Islet of Langerhans (tissue), 1 donor: ENCODE measurements around the gene SYNDIG1L.
"Not testable (repeated sequence)": the region's sequence is repeated elsewhere in the genome, so short reads cannot be mapped to it uniquely, and the experiment has no call there.

Experiments
- FAIRE-seq: peaks from one replicate; lab custom pipeline; 2011; peaks lifted over from hg19 to GRCh38; lab: Jason Lieb, UNC

The SYNDIG1L gene

DNA sequence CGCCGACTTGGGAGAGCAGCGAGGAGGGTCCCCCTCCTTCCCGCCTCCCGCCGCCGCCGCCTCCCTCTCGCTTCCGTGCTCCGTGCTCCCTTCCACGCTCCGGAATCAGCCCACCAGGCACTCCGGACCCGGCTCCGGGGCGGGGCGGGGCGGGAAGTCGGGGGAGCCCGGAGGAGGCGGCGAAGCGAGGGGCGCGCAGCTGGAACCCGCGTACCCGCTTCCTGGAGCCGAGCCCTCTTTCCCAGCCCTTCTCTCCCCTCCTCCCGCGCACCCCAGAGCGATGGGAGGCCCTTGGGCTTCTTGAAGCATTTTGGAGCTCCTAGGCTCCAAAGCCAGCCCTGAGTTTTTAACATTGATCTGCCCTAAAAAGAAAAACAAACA lies at the start of gene SYNDIG1L:
Gene SYNDIG1L (minus strand): TSS at position 9 of the 381 bp plus-strand sequence. CDS start 16,466 bp downstream, outside the sequence.
- FAIRE-seq: no peak

DNA sequence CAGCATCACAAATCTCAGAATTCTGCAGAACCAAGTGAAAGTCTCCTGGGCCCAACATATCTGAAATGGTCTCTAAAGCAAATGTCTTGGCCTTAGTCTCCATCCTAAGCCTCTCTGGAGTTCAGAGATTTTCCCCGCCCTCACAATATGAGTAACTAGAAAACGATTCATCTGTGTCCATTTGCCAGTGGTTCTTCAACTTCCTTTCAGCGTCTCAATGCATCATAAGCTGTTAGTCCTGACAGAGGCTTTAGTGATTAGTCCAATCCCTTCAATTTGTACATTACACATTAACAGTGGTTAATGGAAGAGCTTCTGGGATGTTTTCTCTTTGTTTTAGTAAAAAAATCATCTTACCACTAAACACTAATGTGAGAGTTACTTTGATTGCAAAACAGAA lies 49.7 kb upstream of the SYNDIG1L start:
- FAIRE-seq: no peak

DNA sequence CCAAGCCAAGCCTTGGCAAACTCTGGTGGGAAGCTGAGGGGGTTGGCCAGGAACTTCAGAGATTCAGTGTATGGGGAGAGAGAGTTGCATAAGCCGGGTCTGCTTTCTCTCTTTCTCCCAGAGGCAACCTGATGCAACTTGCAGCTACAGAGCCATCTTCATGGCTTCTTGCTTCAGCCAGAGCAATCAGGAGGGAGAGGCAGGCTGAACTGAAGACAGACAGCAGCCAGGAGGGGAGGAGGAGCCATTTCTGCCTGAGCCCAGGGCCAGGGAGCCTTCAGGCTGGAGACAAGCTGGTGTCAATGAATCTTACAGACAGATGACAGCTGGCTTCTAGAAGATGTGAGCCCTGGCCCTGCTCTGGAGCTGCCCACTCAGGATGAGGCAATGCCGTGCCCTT lies 48.4 kb upstream of the SYNDIG1L start:
- FAIRE-seq: no peak

DNA sequence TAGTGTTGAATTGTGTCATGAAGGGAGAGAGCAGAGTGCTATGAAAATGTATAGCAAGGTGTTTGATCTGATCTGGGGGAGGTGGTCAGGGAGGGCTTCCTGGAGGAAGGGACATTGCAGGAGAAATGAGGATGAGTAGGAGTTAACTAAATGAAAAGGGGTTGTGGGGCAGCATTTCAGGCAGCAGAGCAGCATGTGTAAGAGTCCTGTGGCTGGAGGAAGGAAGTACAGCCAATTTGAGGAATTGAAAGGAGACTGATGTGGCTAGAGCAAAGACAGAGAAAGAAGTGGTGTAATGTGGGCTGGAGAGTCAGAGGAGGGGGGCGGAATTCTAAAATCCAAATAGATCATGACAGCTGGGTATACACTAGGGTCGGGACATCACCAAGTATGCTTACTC lies 46.6 kb upstream of the SYNDIG1L start:
- FAIRE-seq: no peak

- no peak for FAIRE-seq
These were observed 43.8 kb upstream of the SYNDIG1L start for GRCh38 chr14:74469548-74470518.

- no peak for FAIRE-seq
These were observed 42.5 kb upstream of the SYNDIG1L start for GRCh38 chr14:74468513-74468912.

- FAIRE-seq: no peak
These were observed 39.3 kb upstream of the SYNDIG1L start for GRCh38 chr14:74465335-74465734.

DNA sequence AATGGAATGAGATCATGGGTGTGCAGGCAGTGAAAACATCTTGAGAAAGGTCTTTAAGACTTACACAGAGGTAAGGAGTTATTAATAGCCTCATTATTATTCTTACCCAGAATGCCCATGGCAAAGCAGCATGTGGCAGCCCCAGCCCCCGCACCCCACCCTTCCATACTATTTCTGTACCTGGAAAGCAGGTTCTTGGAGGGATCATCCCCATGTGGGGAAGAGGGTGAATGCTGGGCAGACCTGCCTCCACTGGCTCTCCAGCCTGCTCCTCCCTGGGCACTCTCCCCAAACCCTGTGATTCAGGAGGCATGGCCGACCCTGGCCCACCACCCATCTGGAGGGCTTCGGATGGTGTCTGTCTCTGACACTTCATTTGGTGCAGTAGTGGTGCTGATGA lies 38.8 kb upstream of the SYNDIG1L start:
- no peak for FAIRE-seq

- FAIRE-seq: no peak
These were observed 37.7 kb upstream of the SYNDIG1L start for GRCh38 chr14:74463697-74464096.

GRCh38 chr14:74462993-74463392 lies 37.0 kb upstream of the SYNDIG1L start:
- FAIRE-seq: no peak

GRCh38 chr14:74459976-74460375 lies 34.0 kb upstream of the SYNDIG1L start:
- no peak for FAIRE-seq

- FAIRE-seq: no peak
These were observed 33.4 kb upstream of the SYNDIG1L start for GRCh38 chr14:74459289-74459946.

DNA sequence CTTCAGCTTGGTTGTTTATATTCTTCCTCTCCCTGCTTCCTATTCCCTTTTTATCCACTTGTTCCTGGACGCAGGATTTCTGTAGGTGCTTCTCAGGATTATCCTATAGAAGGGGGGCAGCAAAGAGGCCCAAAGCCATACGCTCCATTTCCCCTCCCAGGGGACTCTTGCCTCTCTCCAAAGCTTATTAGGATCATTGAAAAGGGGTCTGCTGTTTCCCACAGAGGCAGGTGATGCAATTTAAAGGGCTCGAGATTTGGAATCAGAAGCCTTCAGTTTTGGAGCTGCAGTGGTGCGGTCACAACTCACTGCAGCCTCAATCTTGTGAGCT lies 31.5 kb upstream of the SYNDIG1L start:
- FAIRE-seq: no peak

GRCh38 chr14:74456684-74457564 lies 30.9 kb upstream of the SYNDIG1L start:
- FAIRE-seq: no peak

DNA sequence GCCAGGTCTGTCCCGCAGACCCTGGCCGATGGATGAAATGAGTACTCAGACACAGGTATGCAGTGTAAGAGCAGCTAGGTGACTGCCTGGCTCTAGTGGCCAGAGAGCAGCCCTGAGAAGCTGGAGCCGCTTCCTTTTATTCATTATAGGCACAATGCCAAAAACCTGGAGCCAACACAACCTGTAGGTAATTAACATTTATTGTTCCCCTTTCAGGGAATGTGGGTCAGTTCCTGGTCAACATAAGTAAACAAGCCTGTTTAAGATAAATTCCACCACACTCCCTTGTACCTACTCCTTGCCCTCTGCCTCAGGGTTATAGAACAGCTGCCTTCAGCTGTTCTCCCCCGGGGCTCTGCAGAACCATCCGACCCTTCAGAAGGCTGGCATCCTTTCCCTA lies 28.4 kb upstream of the SYNDIG1L start:
- FAIRE-seq: not testable (repeated sequence)

- FAIRE-seq: no peak
These were observed 18.9 kb upstream of the SYNDIG1L start for GRCh38 chr14:74444866-74445265.

DNA sequence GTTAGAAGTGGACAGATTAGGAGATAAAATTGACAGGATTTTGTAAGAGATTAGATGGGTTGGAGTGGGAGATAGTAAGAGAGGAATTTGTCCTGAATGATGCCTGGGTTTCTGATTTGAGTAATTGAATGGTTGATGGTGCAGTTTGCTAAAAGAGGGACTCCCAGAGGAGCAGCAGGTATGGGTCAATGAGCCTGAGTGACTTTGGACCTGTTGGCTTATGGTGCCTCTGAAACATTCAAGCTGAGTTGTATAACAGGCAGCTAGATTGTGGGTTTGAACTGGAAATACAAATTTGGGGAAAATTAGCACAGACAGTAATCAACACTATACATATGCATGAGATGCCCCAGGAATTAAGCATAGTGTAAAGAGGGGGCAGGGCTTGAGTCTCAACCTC lies 16.7 kb upstream of the SYNDIG1L start:
- FAIRE-seq: no peak

DNA sequence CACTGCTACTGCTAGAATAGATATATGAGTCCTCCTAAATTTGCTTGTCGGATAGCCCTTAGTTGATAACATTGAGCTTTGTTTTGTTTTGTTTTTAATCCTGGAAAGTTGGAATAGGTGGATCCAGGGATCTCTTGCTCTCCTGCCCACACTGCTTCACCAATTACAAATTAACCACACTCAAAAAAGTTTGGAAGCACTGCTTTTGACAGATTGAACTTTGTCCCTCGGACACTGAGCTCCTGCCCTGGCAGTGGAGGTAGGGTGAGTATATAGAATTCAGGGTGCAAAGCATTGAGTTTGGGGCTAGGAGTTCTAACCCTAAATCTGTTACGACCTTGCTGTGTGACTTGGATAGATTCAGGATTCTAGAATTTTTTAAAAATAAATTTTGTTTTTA lies 15.1 kb upstream of the SYNDIG1L start:
- FAIRE-seq: no peak

DNA sequence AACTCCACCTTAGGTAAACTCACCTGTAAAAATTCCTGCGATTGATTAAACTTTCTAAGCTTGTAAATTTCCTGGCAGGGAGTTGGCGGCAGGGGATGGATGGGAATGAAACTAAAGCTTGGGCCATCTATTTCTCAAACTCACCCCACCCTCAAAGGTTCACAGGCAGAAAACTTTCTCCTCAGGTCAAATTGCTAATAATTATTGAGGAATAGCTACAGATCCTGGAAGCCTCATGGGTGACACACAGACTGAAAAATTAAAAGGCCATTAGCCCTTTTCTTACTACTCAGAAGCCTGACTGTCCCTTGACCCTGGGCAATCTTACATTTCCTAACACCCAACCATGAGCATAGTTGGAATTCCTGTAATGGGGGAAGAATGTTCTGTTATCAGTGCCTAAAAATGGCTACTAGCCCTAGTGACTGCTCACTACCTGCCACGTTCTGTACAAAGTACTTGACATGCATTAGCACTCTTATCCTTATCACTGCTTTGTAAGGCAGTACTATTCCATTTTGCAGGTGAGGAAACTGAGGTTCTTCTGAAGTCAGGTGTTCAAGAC lies 12.4 kb upstream of the SYNDIG1L start:
- FAIRE-seq: no peak

- no peak for FAIRE-seq
These were observed 11.6 kb upstream of the SYNDIG1L start for GRCh38 chr14:74437496-74438053.

- no peak for FAIRE-seq
These were observed 8.3 kb upstream of the SYNDIG1L start for GRCh38 chr14:74434294-74434693.

- FAIRE-seq: no peak
These were observed 4.0 kb upstream of the SYNDIG1L start for GRCh38 chr14:74429991-74430390.
